Right atrium auricular region (tissue), 2 donors: ENCODE measurements around the gene GAD2. TPM values are rescaled to one million over a fixed set of nuclear protein-coding genes. Genes with fewer than 3 reads are reported as not detected.

ENCODE experiments used
- DNase-seq: peaks from one replicate; pipeline ENCODE4 v3.0.0-alpha.2; 2019; ENCODE audit warnings: low spot score
- H3K27ac ChIP-seq, 2 donors: fragments of 200-600 bp; sonication (generic); 1 replicate in 1 of 2; 2 replicates in 1 of 2; pipeline ENCODE4 v1.5.1; 2016 to 2019
- H3K27me3 ChIP-seq, 2 donors: fragments of 200-600 bp; sonication (generic); one replicate each; pipeline versions ENCODE4 v1.5.1 to v1.6.0; 2017 to 2019
- H3K36me3 ChIP-seq: fragments of 200-600 bp; sonication (generic); one replicate; pipeline ENCODE4 v1.5.1; 2016
- H3K4me1 ChIP-seq, 2 donors: fragments of 200-600 bp; sonication (generic); one replicate each; pipeline versions ENCODE4 v1.5.1 to v1.6.0; 2017 to 2019
- H3K4me3 ChIP-seq, 2 donors: fragments of 200-600 bp; sonication (generic); 1 replicate in 1 of 2; 2 replicates in 1 of 2; pipeline ENCODE4 v1.5.1; 2017 to 2019; ENCODE audit warnings: mild to moderate bottlenecking in 1 of 2, moderate library complexity in 1 of 2
- H3K9me3 ChIP-seq, 2 donors: fragments of 200-600 bp; sonication (generic); one replicate each; pipeline ENCODE4 v1.5.1; 2019
- CTCF ChIP-seq, 2 donors: fragments of 200-600 bp; sonication (generic); IDR thresholded peaks; one replicate each; pipeline ENCODE4 v1.5.1; 2019; ENCODE audit warnings: antibody characterized with exemption in 2 of 2
- total RNA-seq, 2 donors: library from RNA; depleted of rRNA; stranded (reverse); fragments of >200 nt; gene quantifications; one replicate each; pipeline ENCODE4 v1.1.0, GENCODE V29; 2016

The GAD2 gene
- not detected for total RNA-seq

- H3K4me1 ChIP-seq, result peaks cover 0 to 34% of the 10 kb centered on the region in 2 donors
- H3K27me3 ChIP-seq, result peaks cover 5 to 54% of the 10 kb centered on the region in 2 donors
- no peaks in the 10 kb centered on the region for H3K36me3 ChIP-seq
- peak within 1 kb of the TSS in 1 of 2 donors; percentile 22 for H3K4me3 ChIP-seq
- no peak for TF ChIP-seq CTCF (IDR thresholded peaks at IDR 0.05)
- DNase-seq, result no peak
- no peaks in the 10 kb centered on the region for H3K9me3 ChIP-seq
- no peak within 1 kb of the TSS for H3K27ac ChIP-seq
These were observed at the start of gene GAD2 for GRCh38 chr10:26216585-26217395. TSS of gene GAD2 (plus strand) at chr10:26216774. CDS start at chr10:26216810, 36 bp downstream.

- H3K4me1 ChIP-seq, result no peaks in the 10 kb centered on the region
- no peak for DNase-seq
- H3K9me3 ChIP-seq, result no peaks in the 10 kb centered on the region
- H3K27me3 ChIP-seq, result no peaks in the 10 kb centered on the region
- H3K36me3 ChIP-seq, result no peaks in the 10 kb centered on the region
- no peak for TF ChIP-seq CTCF (IDR thresholded peaks at IDR 0.05)
- H3K4me3 ChIP-seq, result no peak overlapping the region
- no peak overlapping the region for H3K27ac ChIP-seq
These were observed 47.1 kb upstream of the GAD2 start for GRCh38 chr10:26169466-26169865.

GRCh38 chr10:26172131-26172530 lies 44.4 kb upstream of the GAD2 start:
- H3K4me3 ChIP-seq, result no peak overlapping the region
- no peaks in the 10 kb centered on the region for H3K4me1 ChIP-seq
- DNase-seq, result no peak
- no peak overlapping the region for H3K27ac ChIP-seq
- no peaks in the 10 kb centered on the region for H3K36me3 ChIP-seq
- no peaks in the 10 kb centered on the region for H3K27me3 ChIP-seq
- H3K9me3 ChIP-seq, result no peaks in the 10 kb centered on the region
- TF ChIP-seq CTCF (IDR thresholded peaks at IDR 0.05), result no peak

GRCh38 chr10:26173837-26174236 lies 42.7 kb upstream of the GAD2 start:
- Histone ChIP-seq H3K27ac (no peak overlapping the region), H3K4me3 (no peak overlapping the region), H3K4me1 (no peaks in the 10 kb centered on the region), H3K9me3 (no peaks in the 10 kb centered on the region), H3K36me3 (no peaks in the 10 kb centered on the region), H3K27me3 (no peaks in the 10 kb centered on the region)
- DNase-seq, result no peak
- no peak for TF ChIP-seq CTCF (IDR thresholded peaks at IDR 0.05)

- H3K4me3 ChIP-seq, result no peak overlapping the region
- no peaks in the 10 kb centered on the region for H3K36me3 ChIP-seq
- H3K4me1 ChIP-seq, result no peaks in the 10 kb centered on the region
- no peaks in the 10 kb centered on the region for H3K27me3 ChIP-seq
- no peaks in the 10 kb centered on the region for H3K9me3 ChIP-seq
- DNase-seq, result no peak
- no peak overlapping the region for H3K27ac ChIP-seq
- no peak for TF ChIP-seq CTCF (IDR thresholded peaks at IDR 0.05)
These were observed 39.2 kb upstream of the GAD2 start for GRCh38 chr10:26177341-26177740.

- TF ChIP-seq CTCF (IDR thresholded peaks at IDR 0.05), result no peak
- DNase-seq, result no peak
- H3K36me3 ChIP-seq, result no peaks in the 10 kb centered on the region
- H3K27me3 ChIP-seq, result no peaks in the 10 kb centered on the region
- no peaks in the 10 kb centered on the region for H3K4me1 ChIP-seq
- H3K4me3 ChIP-seq, result no peak overlapping the region
- no peaks in the 10 kb centered on the region for H3K9me3 ChIP-seq
- H3K27ac ChIP-seq, result no peak overlapping the region
These were observed 22.3 kb upstream of the GAD2 start for GRCh38 chr10:26194275-26194674.
